ENCODE data around the gene NEU2.

GRCh38 chr2:232983669-232984140 is 48.8 kb upstream of the NEU2 start:
- TF ChIP-seq POLR2A (IDR thresholded peaks at IDR 0.05; ENCODE audit: low read length) = no peak
- no peak for TF ChIP-seq NFE2L2 (conservative IDR thresholded peaks at IDR 0.05; ENCODE audit: low read length)

Data from A549 (cell line).